ENCODE results near the gene NLGN4X. TPM values are rescaled to one million over a fixed set of nuclear protein-coding genes. Genes with fewer than 3 reads are reported as not detected.

The NLGN4X gene
- total RNA-seq, 2 donors from 2014 or later, result not detected

- Mint-ChIP-seq H3K36me3 (ENCODE audit: low read depth) (no peaks in the 10 kb centered on the region), H3K4me1 (no peaks in the 10 kb centered on the region), H3K4me3 (no peak overlapping the region), H3K27ac (no peak overlapping the region), H3K27me3 (peaks cover 5% of the 10 kb centered on the region)
- ATAC-seq (no peak), DNase-seq (no peak)
- H3K9me3 ChIP-seq (ENCODE audit: control insufficient read depth, low read length, poor library complexity, severe bottlenecking), result no peaks in the 10 kb centered on the region
Measured at GRCh38 chrX:6024204-6024603, 204.5 kb downstream of the NLGN4X start.

DNA sequence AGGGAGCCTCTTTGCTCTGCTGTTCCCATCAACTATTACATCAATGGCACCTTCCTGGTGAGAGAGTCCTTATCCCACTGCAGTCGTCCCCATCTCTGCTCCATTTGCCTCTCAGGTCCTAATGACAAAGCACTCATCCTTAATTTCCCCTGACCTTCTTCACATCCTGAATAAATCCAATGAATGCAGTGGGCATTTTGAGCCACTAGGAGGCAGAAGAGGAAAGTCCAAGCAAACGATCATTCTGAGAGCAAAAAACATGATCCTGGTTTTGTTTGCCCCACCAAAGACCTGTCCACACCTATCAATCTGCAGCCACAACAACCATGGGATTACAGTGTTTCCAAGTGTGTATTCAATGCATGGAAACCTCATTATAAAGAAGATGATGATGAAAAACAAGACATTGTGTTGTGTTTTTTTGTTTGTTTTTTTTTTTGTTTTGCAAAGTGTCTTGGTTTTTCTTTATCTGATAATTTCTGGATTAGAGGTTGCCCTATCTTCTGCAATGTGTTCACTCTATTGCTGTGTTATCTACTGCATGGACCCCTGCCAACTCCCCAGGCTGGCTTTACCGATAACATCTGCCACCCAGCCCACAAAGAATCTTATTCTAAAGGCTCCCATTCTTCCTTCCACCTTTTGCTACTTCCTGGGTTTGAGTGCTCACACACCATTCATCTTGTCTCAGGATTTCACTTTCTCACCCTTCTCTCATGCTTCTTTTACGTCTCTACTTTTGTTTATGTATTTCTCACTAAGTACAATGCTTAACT is 207.2 kb downstream of the NLGN4X start:
- Mint-ChIP-seq H3K4me1 (no peaks in the 10 kb centered on the region), H3K4me3 (no peak overlapping the region), H3K27me3 (peaks cover 5% of the 10 kb centered on the region), H3K27ac (no peak overlapping the region), H3K36me3 (ENCODE audit: low read depth) (no peaks in the 10 kb centered on the region)
- no peak for ATAC-seq
- DNase-seq, result no peak
- no peaks in the 10 kb centered on the region for H3K9me3 ChIP-seq (ENCODE audit: control insufficient read depth, low read length, poor library complexity, severe bottlenecking)

DNA sequence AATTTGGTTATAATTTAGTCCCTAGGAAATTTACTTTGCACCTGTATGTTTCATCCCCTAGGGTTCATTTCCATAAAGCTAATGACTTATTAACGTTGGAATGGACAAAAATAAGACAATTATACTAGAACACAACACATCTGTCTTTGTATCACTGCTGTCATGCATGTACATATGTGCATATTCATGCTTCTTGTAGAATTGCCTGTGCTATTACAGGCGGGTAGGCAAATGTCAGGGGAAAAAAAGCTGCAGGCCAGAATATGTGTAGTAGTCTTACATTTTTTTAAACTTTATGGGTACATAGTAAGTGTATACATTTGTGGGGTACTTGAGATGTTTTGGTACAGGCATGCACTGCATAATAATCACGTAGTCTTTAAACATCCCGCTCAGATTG is 209.6 kb downstream of the NLGN4X start:
- no peak for DNase-seq
- no peak overlapping the region for H3K27ac Mint-ChIP-seq
- no peak overlapping the region for H3K4me3 Mint-ChIP-seq
- peaks cover 5% of the 10 kb centered on the region for H3K27me3 Mint-ChIP-seq
- H3K36me3 Mint-ChIP-seq (ENCODE audit: low read depth), result no peaks in the 10 kb centered on the region
- H3K9me3 ChIP-seq (ENCODE audit: control insufficient read depth, low read length, poor library complexity, severe bottlenecking), result no peaks in the 10 kb centered on the region
- H3K4me1 Mint-ChIP-seq, result no peaks in the 10 kb centered on the region
- ATAC-seq, result no peak

GRCh38 chrX:6015423-6015822 is 213.2 kb downstream of the NLGN4X start:
- Mint-ChIP-seq H3K27me3 (no peaks in the 10 kb centered on the region), H3K4me1 (no peaks in the 10 kb centered on the region), H3K27ac (no peak overlapping the region), H3K4me3 (no peak overlapping the region), H3K36me3 (ENCODE audit: low read depth) (no peaks in the 10 kb centered on the region)
- H3K9me3 ChIP-seq (ENCODE audit: control insufficient read depth, low read length, poor library complexity, severe bottlenecking), result no peaks in the 10 kb centered on the region
- DNase-seq (no peak), ATAC-seq (no peak)

- H3K4me1 Mint-ChIP-seq, result no peaks in the 10 kb centered on the region
- no peaks in the 10 kb centered on the region for H3K27me3 Mint-ChIP-seq
- no peak overlapping the region for H3K4me3 Mint-ChIP-seq
- DNase-seq (no peak), ATAC-seq (no peak)
- H3K27ac Mint-ChIP-seq, result no peak overlapping the region
- H3K36me3 Mint-ChIP-seq (ENCODE audit: low read depth), result no peaks in the 10 kb centered on the region
- H3K9me3 ChIP-seq (ENCODE audit: control insufficient read depth, low read length, poor library complexity, severe bottlenecking), result no peaks in the 10 kb centered on the region
Measured at GRCh38 chrX:6012357-6012756, 216.3 kb downstream of the NLGN4X start.

DNA sequence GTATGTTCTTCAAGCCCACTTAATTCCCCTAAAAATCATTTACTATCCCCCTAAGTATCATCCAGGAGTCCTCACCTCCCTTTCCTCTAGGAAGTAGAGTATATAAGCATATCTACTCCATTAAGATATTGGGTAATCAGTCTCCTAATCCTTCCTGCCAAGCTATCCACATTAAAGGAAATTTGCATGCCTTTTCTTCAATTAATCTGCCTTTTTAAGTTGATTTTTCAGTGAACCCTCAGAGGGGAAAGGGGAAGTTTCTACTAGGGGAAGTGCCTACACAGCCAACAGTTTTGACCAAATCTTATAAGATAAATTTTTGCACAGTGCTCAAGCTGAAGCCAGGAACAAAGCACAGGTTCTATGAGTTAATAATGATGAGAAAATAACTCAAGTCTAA is 222.8 kb downstream of the NLGN4X start:
- ATAC-seq (no peak), DNase-seq (no peak)
- no peak overlapping the region for H3K27ac Mint-ChIP-seq
- H3K27me3 Mint-ChIP-seq, result no peaks in the 10 kb centered on the region
- H3K4me3 Mint-ChIP-seq, result no peak overlapping the region
- H3K4me1 Mint-ChIP-seq, result no peaks in the 10 kb centered on the region
- H3K36me3 Mint-ChIP-seq (ENCODE audit: low read depth), result no peaks in the 10 kb centered on the region
- no peaks in the 10 kb centered on the region for H3K9me3 ChIP-seq (ENCODE audit: control insufficient read depth, low read length, poor library complexity, severe bottlenecking)

DNA sequence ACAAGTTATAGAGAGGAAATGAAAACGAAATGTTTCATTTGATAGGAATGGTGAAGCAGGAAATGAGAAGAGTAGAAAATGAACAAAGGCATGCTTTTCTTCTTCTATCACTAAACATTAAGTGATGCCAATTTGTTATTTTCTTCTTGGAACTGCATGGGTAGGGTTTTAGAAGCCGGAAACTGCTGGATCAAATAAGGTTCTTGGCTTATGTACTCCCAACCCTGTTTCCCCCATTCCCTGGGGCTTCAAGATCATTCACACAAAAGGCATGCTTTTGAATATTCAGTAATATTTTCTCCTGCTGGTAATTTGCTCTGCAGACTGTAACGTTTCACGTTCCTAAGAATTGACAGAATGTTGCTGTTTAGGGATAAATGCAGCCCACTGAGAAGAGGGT is 224.1 kb downstream of the NLGN4X start:
- H3K4me1 Mint-ChIP-seq, result no peaks in the 10 kb centered on the region
- ATAC-seq, result no peak
- H3K27ac Mint-ChIP-seq, result no peak overlapping the region
- no peaks in the 10 kb centered on the region for H3K27me3 Mint-ChIP-seq
- DNase-seq, result no peak
- H3K36me3 Mint-ChIP-seq (ENCODE audit: low read depth), result no peaks in the 10 kb centered on the region
- H3K4me3 Mint-ChIP-seq, result no peak overlapping the region
- H3K9me3 ChIP-seq (ENCODE audit: control insufficient read depth, low read length, poor library complexity, severe bottlenecking), result no peaks in the 10 kb centered on the region

GRCh38 chrX:6002056-6002455 is 226.6 kb downstream of the NLGN4X start:
- Mint-ChIP-seq H3K4me1 (no peaks in the 10 kb centered on the region), H3K4me3 (no peak overlapping the region), H3K36me3 (ENCODE audit: low read depth) (no peaks in the 10 kb centered on the region), H3K27me3 (no peaks in the 10 kb centered on the region), H3K27ac (no peak overlapping the region)
- ATAC-seq (no peak), DNase-seq (no peak)
- no peaks in the 10 kb centered on the region for H3K9me3 ChIP-seq (ENCODE audit: control insufficient read depth, low read length, poor library complexity, severe bottlenecking)

- DNase-seq (no peak), ATAC-seq (no peak)
- Mint-ChIP-seq H3K27me3 (no peaks in the 10 kb centered on the region), H3K27ac (no peak overlapping the region), H3K4me1 (no peaks in the 10 kb centered on the region), H3K36me3 (ENCODE audit: low read depth) (no peaks in the 10 kb centered on the region), H3K4me3 (no peak overlapping the region)
- no peaks in the 10 kb centered on the region for H3K9me3 ChIP-seq (ENCODE audit: control insufficient read depth, low read length, poor library complexity, severe bottlenecking)
Measured at GRCh38 chrX:5998901-5999300, 229.8 kb downstream of the NLGN4X start.

GRCh38 chrX:5998456-5998855 is 230.2 kb downstream of the NLGN4X start:
- H3K4me1 Mint-ChIP-seq, result no peaks in the 10 kb centered on the region
- no peaks in the 10 kb centered on the region for H3K27me3 Mint-ChIP-seq
- no peak for ATAC-seq
- H3K36me3 Mint-ChIP-seq (ENCODE audit: low read depth), result no peaks in the 10 kb centered on the region
- no peak for DNase-seq
- H3K9me3 ChIP-seq (ENCODE audit: control insufficient read depth, low read length, poor library complexity, severe bottlenecking), result no peaks in the 10 kb centered on the region
- no peak overlapping the region for H3K4me3 Mint-ChIP-seq
- no peak overlapping the region for H3K27ac Mint-ChIP-seq

GRCh38 chrX:5991393-5991792 is 237.3 kb downstream of the NLGN4X start:
- Mint-ChIP-seq H3K4me1 (no peaks in the 10 kb centered on the region), H3K27ac (no peak overlapping the region), H3K27me3 (no peaks in the 10 kb centered on the region), H3K36me3 (ENCODE audit: low read depth) (no peaks in the 10 kb centered on the region), H3K4me3 (no peak overlapping the region)
- no peak for DNase-seq
- no peak for ATAC-seq
- H3K9me3 ChIP-seq (ENCODE audit: control insufficient read depth, low read length, poor library complexity, severe bottlenecking), result no peaks in the 10 kb centered on the region

DNA sequence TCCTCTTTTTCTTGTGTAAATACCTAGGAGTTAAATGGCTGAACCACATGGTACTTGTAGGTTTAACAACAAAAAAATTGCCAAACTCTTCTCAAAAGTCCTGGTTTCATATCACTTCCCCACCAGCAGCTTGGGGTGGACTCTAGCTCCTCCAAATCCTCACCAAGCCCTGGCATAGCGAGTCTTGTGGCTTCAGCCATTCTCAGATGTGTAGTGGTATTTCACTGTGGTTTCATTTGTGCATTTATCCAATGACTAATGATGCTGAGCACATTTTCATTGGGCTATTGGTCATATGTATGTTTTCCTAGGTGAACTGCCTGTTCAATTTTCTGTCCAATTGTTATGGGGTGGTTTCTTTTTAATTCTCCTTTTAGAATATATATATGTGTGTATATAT is 249.3 kb downstream of the NLGN4X start:
- no peaks in the 10 kb centered on the region for H3K9me3 ChIP-seq (ENCODE audit: control insufficient read depth, low read length, poor library complexity, severe bottlenecking)
- DNase-seq, result no peak
- no peaks in the 10 kb centered on the region for H3K4me1 Mint-ChIP-seq
- H3K27me3 Mint-ChIP-seq, result no peaks in the 10 kb centered on the region
- H3K27ac Mint-ChIP-seq, result no peak overlapping the region
- ATAC-seq, result no peak
- no peaks in the 10 kb centered on the region for H3K36me3 Mint-ChIP-seq (ENCODE audit: low read depth)
- no peak overlapping the region for H3K4me3 Mint-ChIP-seq

DNA sequence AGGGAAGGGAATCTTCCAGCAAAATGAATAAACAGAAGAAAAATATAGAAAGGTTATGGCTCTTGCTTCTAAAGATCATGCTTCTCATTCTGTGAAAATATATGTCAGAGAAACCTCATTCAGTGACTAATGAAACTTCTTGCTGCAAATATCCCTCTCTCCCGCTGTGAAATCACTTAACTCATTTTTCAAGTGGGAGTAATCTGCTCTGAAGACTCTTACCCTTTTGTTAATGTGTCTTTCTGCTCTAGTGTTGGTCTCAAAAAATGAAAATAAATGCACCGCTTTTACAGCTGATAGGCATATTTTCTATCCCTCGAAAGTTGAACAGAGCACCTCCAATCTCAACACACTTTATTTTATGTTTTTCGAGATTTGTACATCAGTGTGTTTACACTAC is 252.3 kb downstream of the NLGN4X start:
- DNase-seq (no peak), ATAC-seq (no peak)
- H3K9me3 ChIP-seq (ENCODE audit: control insufficient read depth, low read length, poor library complexity, severe bottlenecking), result no peaks in the 10 kb centered on the region
- H3K27me3 Mint-ChIP-seq, result no peaks in the 10 kb centered on the region
- no peaks in the 10 kb centered on the region for H3K4me1 Mint-ChIP-seq
- H3K36me3 Mint-ChIP-seq (ENCODE audit: low read depth), result no peaks in the 10 kb centered on the region
- H3K4me3 Mint-ChIP-seq, result no peak overlapping the region
- H3K27ac Mint-ChIP-seq, result no peak overlapping the region

GRCh38 chrX:5971300-5971699 is 257.4 kb downstream of the NLGN4X start:
- ATAC-seq, result no peak
- Mint-ChIP-seq H3K4me1 (no peaks in the 10 kb centered on the region), H3K27me3 (no peaks in the 10 kb centered on the region), H3K4me3 (no peak overlapping the region), H3K36me3 (ENCODE audit: low read depth) (no peaks in the 10 kb centered on the region), H3K27ac (no peak overlapping the region)
- DNase-seq, result no peak
- no peaks in the 10 kb centered on the region for H3K9me3 ChIP-seq (ENCODE audit: control insufficient read depth, low read length, poor library complexity, severe bottlenecking)

All from T-helper 17 cell (primary cell).